GM21619 (cell line): ENCODE data around the gene RPGRIP1L.

Experiments used
- ATAC-seq: cut with Tn5 transposase; IDR thresholded peaks from one replicate; pipeline ENCODE4 v1.9.1; 2021; ENCODE audit not compliant: unreplicated experiment

The RPGRIP1L gene

DNA sequence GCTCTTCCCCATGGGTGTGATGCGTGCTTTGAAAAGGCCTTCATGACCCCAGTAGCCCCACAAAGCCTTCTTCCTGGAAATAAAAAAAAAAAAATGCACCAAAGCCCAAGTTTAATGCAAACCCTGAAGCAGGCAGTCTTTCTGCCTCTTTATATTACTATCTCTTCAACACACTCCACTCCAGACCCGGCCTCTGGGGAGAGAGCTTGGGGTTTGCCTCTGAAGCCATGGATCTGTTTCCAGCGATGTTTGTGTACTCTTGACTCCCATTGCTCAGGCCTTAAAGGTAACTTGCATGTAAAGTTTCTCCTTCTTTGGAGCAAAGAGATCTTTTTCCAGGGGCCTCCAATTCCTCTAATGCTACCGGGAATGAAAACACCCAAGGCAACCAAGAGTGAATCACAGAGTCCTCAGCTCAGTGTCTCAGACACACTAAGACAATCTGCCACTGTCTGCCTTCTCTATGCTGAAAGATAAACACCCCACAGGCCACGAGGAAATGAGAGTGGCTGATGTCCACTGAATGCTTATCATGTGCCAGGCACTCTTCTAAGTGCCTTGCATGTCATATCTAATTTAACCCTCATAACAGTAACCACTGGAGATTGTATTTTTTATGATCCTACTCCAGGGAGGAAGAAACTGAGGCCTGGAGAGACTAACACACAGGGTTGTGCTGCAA lies 144.2 kb downstream of the RPGRIP1L start:
- ATAC-seq, result no peak

DNA sequence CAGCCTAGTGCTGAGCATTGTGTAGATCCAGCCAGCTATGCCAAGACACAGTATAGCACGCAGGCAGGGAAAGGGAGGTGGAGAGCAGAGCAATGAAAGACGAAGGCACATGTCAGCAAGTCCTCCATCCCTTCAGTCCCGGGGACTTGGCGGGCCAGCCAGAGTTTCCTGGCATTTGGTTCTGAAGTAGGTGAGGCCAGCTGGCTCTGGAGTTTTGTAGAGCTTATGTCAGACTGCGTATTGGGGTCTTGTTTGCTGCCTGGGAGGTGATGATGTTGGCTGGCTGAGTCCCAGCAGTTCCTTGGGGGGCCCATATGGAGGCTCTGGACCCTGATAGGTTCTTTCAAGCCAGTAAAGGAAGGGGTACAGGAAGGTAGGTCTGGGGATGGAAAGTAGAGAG lies 144.9 kb downstream of the RPGRIP1L start:
- no peak for ATAC-seq

DNA sequence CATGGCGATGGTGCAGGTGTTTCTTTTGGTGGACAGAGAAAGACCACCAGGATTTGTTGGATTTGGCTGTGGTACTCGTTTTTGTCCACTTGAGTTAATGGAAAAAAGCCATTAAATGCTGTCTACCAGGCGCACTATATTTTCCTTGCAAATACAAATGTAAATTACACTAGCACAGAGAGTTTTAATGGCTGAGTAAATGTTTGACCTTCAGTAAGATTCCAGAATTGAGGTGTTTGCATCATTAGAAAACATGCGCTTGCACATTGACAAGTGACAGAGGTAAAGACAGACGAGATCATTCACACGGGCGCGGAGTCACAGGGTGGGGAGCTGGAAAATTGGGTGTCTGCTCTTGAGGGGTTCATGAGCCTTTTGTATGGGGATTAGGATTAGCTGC lies 147.1 kb downstream of the RPGRIP1L start:
- no peak for ATAC-seq

DNA sequence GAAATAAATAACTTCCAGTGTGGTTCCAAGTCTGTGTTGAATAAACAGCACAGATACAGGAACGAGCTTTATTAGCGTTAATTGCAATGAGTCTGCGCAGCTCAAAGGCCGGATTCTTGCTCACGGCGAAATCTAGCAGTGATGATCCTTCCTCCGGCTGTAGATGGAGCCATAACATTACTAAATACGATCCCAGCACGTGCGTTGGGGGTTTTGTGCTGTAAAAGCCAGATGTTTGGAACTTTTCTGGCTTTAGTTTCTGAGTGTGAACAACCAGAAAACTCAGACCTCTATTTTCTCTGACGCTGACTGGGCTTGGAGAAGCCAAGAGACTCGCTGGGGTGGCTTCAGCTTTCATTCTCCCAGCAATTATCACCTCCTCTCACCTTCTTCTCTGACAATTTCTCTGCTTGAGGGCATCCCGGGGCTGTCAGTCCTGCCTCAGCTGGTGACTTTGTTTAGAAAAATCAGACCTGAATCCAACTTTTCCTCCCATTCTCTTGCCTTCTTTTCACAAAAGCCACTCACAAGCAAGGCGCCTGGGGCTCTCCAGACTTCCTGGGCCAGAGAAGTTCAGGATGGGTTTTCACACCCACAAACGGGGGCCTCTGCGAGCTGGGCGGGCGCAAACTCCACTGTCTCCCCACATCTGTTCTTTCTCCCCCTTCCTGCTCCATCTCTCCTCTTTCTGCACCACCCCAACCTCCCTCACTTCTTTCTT lies 153.5 kb downstream of the RPGRIP1L start:
- ATAC-seq, result peak; percentile 82
